GM06990 (cell line): ENCODE data around the gene TENM4.

Source experiments
- DNase-seq: peaks from one replicate; pipeline ENCODE4 v3.0.0-alpha.2; 2011; ENCODE audit not compliant: insufficient read length; ENCODE audit errors: extremely low read depth
- H3K27me3 ChIP-seq: replicated peaks from 2 replicates; pipeline ENCODE4 v1.6.0; 2011; ENCODE audit warnings: low read length; ENCODE audit not compliant: control insufficient read depth, insufficient read depth
- H3K36me3 ChIP-seq: 2 replicates; pipeline ENCODE4 v1.5.1; 2011; ENCODE audit warnings: low read length; ENCODE audit not compliant: control insufficient read depth, insufficient read depth
- H3K4me3 ChIP-seq: replicated peaks from 2 replicates; pipeline ENCODE4 v1.5.1; 2011; ENCODE audit warnings: low read depth, mild to moderate bottlenecking, control low read depth, low read length
- TF ChIP-seq, protein P1 (sequence below): IDR thresholded peaks from 2 replicates; pipeline ENCODE4 v1.5.1; 2011; ENCODE audit warnings: low read length, control low read depth, mild to moderate bottlenecking, inconsistent platforms; ENCODE audit not compliant: insufficient read depth, poor library complexity, severe bottlenecking

Gene TENM4

DNA sequence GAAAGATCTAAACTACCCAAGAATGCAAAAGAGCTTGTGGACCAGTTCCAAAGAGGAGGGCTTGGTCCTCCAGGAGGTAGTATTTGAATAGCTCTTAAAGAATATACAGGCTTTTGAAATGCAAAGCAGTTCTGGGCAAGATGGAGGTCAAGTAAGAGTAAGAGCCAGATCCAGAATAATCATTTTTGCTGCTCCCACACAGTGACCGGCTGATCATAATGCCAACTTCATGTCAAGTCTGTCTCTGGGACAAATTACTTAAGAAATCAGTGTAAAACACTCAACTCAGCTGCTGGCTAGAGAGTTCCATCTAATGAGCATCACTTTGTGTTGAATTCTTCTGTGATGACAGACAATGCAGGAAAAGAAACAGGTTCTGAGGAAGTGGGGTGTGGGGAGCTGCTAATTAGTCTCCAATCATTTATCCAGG lies 615.2 kb downstream of the TENM4 start:
- H3K36me3 ChIP-seq, result no peaks in the 10 kb centered on the region
- TF ChIP-seq, protein P1, sequence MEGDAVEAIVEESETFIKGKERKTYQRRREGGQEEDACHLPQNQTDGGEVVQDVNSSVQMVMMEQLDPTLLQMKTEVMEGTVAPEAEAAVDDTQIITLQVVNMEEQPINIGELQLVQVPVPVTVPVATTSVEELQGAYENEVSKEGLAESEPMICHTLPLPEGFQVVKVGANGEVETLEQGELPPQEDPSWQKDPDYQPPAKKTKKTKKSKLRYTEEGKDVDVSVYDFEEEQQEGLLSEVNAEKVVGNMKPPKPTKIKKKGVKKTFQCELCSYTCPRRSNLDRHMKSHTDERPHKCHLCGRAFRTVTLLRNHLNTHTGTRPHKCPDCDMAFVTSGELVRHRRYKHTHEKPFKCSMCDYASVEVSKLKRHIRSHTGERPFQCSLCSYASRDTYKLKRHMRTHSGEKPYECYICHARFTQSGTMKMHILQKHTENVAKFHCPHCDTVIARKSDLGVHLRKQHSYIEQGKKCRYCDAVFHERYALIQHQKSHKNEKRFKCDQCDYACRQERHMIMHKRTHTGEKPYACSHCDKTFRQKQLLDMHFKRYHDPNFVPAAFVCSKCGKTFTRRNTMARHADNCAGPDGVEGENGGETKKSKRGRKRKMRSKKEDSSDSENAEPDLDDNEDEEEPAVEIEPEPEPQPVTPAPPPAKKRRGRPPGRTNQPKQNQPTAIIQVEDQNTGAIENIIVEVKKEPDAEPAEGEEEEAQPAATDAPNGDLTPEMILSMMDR, result no peak
- DNase-seq, result no peak
- H3K4me3 ChIP-seq, result no peak overlapping the region
- H3K27me3 ChIP-seq, result no peaks in the 10 kb centered on the region; the same call in 1 of the 2 replicates

DNA sequence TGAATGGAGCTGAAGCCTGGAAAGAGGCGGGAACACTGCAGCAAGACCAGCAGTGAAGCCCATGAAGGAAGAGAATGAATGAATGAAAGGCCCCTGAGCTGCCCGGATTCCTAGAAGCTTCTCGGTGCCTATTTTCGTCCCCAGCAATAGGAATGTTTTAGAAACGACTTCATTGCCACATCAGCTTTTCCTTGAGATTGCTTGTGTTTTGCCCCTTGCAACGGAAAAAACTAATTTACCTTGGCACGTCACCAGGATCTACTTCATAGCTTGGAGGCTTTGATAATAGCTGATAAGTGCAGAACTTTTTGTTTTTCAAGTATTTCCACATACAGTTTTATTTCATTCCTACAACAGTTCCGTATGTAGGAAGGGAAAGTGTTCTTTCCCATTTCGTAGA lies 617.2 kb downstream of the TENM4 start:
- H3K4me3 ChIP-seq, result no peak overlapping the region
- no peaks in the 10 kb centered on the region; the same call in 1 of the 2 replicates for H3K27me3 ChIP-seq
- H3K36me3 ChIP-seq, result no peaks in the 10 kb centered on the region
- TF ChIP-seq, protein P1, result no peak
- DNase-seq, result no peak

DNA sequence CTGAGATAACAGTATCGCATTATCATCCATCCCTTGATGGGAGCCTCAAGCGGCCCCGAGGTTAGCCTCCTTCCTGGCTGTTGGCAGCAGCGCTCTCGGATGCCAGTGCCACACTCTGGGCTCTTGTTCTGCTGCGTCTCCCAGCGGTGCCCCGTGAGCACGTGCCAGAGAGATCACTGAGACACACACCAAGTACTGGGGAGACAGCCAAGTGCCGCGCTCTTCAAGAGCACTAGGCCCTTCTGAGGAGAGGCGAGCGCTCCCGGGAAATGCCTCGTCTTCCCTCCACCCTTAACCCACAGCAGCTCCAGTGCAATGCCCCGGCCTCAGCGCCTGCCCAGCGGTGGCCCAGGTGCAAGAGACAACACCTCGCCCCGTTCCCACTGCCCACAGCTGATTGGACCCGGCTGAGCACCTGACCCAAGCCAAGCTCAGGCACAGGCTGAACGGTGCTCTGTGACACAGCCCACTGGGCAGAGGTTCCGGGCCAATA lies 617.9 kb downstream of the TENM4 start:
- no peak for DNase-seq
- H3K36me3 ChIP-seq, result no peaks in the 10 kb centered on the region
- TF ChIP-seq, protein P1, result no peak

DNA sequence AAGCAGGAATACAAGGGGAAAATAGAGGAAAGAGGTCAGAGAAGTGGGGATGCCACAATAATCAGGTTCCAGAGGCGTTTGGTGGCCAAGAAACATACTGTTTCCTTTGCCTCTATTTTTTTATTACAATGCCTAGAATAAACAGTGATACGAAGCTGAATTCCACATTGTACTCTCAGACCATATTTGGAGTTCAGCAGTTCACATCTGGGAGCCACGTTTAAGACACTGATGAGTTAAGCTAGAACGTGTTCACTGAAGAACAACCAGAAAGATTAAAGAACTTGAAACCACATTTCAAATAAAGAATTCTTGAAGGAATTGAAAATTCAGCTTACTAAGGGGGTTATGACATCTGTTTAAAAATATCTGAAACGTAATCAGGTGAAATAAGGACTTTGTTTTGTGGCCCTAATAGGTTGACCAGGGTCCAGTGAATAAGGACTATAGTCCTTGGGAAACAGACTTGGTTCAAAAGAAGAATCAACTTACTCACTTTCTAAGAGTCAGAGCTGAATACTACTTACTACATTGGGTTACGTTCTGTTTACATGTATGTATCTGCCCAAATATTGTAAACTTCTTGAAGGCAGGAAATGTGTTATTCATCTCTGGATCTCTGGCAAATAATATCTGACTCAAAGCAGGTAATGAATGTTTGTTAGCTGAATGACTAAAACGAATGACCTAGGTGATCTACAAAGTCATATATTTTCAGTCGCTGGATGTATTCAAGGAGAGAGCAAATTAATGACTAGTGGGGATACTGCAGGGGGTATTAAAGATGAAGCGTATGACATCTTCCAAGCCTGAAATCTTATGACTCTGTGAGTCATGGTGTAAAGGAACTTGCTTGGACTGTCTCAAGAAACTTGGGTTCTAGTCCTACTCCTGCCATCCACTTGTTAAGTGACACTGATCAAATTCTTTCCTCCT lies 619.2 kb downstream of the TENM4 start:
- DNase-seq, result no peak
- no peaks in the 10 kb centered on the region; the same call in 1 of the 2 replicates for H3K27me3 ChIP-seq
- TF ChIP-seq, protein P1, result no peak
- H3K36me3 ChIP-seq, result no peaks in the 10 kb centered on the region
- no peak overlapping the region for H3K4me3 ChIP-seq

More for the DNA sequence above, 617.9 kb downstream of the TENM4 start:
- Histone ChIP-seq H3K27me3 (no peaks in the 10 kb centered on the region; the same call in 1 of the 2 replicates), H3K4me3 (no peak overlapping the region)

DNA sequence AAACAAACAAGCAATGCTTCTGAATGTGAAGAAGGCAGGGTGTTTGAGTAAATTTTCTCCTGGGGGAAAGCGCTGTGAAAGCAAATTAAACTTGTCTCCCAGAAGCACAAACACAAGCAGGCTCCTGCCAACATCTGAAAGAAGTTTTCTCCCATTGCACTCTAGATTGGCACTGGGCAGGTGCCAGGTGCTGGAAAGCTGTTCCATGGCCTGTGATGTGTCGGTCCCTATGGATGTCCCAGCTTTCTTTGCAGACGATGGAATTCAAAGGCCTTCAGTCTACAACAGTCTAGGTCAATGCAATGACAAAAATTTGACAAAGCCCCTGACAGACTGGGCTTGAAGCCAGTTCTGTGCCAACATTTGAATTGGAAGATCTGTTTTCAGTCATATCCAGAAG lies 620.1 kb downstream of the TENM4 start:
- TF ChIP-seq, protein P1, result no peak
- Histone ChIP-seq H3K4me3 (no peak overlapping the region), H3K36me3 (no peaks in the 10 kb centered on the region), H3K27me3 (no peaks in the 10 kb centered on the region; the same call in 1 of the 2 replicates)
- no peak for DNase-seq
